ELR (cell line): ENCODE data around the gene GPX1.
"Not testable (repeated sequence)": the region's sequence is repeated elsewhere in the genome, so short reads cannot be mapped to it uniquely, and the experiment has no call there.

ENCODE experiments used
- DNase-seq: peaks from one replicate; pipeline ENCODE4 v3.0.0-alpha.2; 2015; ENCODE audit warnings: low read depth

Gene GPX1

GRCh38 chr3:49358217-49358883, at the start of gene GPX1:
Gene GPX1 (minus strand): TSS chr3:49358353. CDS start chr3:49358278, 75 bp downstream.
- peak; percentile 96 for DNase-seq

- DNase-seq = no peak
Measured at GRCh38 chr3:49406571-49407565, 48.7 kb upstream of the GPX1 start.

- not testable (repeated sequence) for DNase-seq
Measured at GRCh38 chr3:49405570-49405969, 47.4 kb upstream of the GPX1 start.

GRCh38 chr3:49403891-49404290, 45.7 kb upstream of the GPX1 start:
- no peak for DNase-seq

DNA sequence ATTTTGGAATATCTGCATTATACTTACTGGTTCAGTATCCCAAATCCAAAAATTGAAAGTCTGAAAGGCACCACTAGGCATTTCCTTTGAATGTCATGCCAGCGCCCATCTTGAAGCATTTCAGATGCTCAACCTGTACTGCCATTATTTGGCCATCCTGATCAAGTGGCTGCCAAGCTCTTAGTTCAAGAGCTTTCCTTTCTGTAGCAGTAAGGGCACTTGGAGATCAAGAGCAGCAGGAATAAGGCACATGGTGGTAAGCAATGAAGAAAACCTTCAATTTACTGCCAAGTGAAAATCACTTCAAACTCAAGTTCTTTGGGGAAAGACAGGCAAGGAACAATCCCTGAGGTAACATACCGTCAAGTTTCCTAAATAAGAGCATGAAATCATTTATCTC, 43.6 kb upstream of the GPX1 start:
- DNase-seq = no peak

DNA sequence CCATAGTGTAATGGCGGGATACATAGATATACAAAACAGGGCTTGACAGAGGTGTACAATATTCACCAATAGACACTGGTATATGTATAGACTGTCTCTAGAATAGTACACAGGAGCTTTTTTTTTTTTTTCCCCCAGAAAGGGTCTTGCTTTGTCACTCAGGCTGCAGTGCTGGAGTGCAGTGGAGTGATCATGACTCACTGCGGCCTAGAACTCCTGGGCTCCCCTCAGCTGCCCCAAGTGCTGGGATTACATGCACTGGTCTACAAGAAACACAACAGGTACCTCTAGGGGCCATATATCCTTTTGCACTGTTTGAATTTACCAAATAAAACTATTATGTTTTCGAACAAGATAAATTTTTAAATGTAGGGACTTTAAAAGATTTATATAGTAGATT, 41.3 kb upstream of the GPX1 start:
- peak; percentile 19 for DNase-seq

GRCh38 chr3:49397470-49397869, 39.3 kb upstream of the GPX1 start:
- DNase-seq = peak; percentile 34

- DNase-seq = not testable (repeated sequence)
Measured at GRCh38 chr3:49391310-49391709, 33.2 kb upstream of the GPX1 start.

- no peak for DNase-seq
Measured at GRCh38 chr3:49389297-49389696, 31.1 kb upstream of the GPX1 start.

GRCh38 chr3:49388289-49388820, 30.2 kb upstream of the GPX1 start:
- no peak for DNase-seq

DNA sequence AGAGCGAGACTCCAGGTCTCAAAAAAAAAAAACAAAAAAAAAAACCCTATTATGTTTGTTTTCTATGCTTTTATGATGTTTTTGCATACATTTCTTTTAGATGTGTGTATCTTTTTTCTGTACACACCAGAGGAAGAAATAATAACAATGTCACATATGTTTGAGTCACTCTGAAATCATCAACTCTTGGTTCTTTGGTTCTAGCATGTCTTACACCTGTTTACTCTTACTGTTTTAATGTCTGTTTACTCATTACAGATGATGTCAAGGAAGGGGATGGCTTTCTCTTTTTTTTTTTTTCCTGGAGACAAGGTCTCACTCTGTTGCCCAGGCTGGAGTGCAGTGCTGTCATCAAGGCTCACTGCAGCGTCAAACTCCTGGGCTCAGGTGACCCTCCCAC, 29.6 kb upstream of the GPX1 start:
- DNase-seq = peak; percentile 73

DNA sequence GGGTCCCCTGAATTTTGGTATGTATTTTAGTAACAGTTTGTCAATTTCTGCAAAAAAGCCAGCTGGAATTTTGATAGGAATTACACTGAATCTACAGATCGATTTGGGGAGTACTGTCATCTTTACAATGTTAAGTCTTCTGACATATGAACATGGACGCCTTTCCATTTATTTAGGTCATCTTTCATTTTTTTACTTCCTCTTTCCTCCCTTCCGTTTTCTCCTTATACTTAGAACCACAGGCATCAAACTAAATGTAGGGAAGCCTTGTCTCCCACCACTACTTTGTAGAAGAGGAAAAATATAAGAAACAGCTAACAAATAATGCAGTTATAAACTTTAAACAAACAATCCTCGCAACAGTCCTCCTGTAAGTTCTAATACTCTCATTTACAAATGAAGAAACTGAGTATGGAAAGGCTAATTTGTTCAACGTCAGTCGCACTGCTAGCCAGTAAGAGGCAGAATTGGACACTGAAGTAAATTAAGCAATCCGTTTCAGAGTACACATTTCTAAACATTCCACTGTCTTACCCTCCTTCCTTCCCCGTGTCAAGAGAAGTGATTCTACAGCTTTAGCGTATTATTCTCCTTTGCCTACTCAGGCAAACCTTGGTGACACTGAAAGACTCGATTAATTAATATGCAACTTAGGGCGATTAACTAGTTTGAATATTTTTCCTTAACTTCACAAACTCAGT, 28.1 kb upstream of the GPX1 start:
- DNase-seq = no peak

DNA sequence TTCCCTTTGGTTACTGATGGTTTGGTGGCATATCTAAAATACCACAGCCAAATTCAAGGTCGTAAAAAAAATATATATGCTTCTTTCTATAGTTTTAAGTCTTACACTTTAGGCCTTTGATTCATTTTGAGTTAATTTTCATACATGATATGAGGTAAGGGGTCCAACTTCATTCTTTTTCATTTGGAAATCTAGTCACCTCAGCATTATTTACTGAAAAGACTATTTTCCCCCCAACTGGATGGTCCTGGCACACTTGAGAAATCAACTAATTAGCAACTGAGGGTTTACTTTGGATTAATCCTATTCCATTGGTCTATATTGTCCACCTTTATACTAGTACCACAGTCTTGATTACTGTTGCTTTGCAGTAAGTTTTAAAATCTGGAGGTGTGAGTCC, 27.5 kb upstream of the GPX1 start:
- no peak for DNase-seq

DNA sequence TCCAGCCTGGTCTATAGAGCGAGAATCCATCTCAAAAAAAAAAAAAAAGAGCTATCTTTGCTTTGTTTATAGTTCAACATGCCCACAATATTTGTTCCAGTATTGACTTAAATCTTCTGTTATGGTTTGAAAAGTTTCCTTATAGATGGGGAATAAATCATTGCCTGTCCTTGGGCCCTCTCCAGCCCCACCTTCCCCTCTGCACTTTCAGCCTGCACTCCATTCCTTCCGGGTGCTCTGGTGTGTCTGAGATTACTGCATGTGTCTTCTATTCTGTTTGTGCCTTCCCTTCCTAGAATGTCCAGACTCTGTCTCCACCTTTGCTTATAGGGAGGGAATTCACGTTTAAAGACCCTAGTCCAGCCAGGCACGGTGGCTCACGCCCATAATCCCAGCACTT, 25.2 kb upstream of the GPX1 start:
- DNase-seq = no peak

DNA sequence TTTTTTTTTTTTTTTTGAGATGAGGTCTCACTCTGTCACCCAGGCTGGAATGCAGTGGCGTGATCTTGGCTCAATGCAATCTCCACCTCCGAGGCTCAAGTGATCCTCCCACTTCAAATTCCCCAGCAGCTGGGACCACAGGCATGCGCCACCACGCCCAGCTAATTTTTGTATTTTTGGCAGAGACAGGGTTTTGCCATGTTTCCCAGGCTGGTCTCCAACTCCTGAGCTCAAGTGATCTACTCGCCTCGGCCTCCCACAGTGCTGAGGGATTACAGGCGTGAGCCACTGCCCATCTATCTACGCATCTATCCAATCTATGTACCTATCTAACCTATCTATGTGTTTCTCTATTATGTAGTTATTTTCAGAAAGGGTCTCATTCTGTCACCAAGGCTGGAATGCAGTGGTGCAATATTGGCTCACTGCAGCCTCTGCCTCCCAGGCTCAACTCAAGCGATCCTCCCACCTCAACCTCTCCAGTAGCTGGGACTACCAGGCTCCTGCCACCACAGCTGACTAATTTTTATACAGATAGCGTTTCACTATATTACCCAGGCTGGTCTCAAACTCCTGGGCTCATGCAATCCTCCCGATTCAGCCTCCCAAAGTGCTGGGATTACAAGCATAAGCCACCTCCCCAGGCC, 20.2 kb upstream of the GPX1 start:
- DNase-seq = peak; percentile 54

DNA sequence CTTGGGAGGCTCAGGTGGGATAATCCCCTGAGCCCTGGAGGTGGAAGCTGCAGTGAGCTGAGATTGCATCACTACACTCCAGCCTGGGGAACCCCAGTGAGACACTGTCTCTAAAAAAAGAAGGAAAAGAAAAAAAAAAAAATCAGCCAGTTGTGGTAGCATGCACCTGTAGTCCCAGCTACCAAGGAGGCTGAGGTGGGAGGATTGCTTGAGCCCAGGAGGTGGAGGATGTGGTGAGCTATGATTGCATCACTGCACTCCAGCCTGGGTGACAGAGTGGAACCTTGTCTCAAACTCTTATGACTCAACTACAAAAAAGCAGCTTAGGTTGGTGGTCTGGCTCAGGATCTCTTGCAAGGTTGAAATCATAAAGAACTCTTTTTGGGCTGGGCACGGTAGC, 19.3 kb upstream of the GPX1 start:
- peak; percentile 62 for DNase-seq

- no peak for DNase-seq
Measured at GRCh38 chr3:49371946-49372345, 13.8 kb upstream of the GPX1 start.

- no peak for DNase-seq
Measured at GRCh38 chr3:49370585-49371290, 12.6 kb upstream of the GPX1 start.

DNA sequence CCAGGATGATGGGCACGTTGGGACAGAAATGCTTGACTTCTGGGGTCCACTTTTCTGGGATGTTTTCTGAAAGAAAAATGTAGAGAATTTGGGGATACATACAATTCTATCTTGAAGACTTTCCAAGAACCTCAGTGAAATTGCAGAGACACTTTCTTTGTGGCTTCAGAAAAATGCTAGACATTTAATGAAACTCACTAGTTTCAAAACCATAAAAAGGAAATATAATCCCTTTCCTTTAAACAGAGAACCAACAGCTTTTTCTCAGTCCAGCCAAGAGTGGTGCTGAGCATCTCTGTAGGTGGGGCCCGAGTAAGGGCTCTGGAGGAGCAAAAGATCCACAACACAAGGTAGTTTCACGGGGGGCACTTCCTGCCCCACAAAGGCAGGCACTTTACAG, 4.4 kb upstream of the GPX1 start:
- no peak for DNase-seq

DNA sequence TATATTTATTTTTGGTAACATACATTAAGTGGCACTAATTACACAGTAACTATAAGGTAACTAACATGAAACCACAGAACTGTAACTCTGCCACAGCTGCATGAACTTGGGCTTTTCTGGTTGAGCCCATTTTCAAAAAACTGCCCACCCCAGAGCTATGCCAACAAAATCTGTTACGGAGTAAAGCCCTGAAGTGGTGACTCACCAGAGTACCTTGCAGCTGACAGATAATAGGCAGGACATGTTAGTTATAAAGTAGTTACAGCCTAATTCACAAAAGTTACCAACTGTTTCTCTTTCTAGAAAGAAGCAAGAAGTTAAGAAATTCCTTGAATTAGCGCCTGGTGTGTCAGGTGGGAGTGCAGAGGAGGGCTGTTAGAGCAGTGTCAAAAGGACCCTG, 1.5 kb upstream of the GPX1 start:
- DNase-seq = peak; percentile 66

DNA sequence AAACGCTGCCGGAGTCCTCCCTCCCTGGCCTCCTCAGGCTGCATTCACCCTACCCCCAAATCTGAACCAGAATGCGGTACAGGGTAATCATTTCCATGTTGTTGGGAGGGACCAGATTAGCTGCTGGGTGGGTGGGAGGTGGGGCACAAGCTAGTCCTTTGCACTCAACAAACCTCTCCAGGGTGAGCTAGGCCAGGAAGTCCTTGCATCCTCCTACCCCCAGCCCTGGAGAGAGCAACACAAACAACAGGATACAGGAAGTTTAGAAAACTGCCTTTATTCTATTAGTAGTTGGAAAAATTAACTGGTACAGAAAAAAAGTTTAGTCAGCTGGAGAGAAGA, 702 bp upstream of the GPX1 start:
- DNase-seq = no peak
